ENCODE data around the gene RSF1.
A peak's percentile ranks its signal among the peaks of the same experiment; 100 is the strongest.

Gene RSF1

DNA sequence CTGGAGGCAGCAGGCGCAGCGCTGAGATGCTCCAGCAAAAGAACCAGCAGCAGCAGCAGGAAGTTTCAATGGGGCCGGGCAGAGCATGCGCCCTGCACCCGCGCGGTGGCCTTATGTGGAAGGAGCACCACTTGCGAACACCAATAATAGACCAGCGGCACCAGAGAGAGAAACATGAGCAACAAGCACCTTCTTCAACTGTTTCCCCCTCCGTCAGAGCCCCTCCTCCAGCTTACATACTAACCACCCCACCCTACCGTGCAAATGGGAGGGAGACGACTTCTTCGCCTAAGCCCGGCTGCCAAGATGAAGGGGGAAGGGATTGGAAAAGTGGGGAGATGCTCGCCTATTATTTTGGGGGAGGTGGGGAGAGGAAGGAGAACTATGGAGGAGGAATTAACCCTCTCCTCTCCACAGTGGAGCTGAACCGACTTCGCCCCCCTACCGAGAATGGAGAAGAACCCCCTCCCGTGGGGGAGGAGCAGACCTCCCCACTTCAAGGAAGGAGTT, 1.1 kb downstream of the RSF1 start (continued):
- TF ChIP-seq, protein P1, sequence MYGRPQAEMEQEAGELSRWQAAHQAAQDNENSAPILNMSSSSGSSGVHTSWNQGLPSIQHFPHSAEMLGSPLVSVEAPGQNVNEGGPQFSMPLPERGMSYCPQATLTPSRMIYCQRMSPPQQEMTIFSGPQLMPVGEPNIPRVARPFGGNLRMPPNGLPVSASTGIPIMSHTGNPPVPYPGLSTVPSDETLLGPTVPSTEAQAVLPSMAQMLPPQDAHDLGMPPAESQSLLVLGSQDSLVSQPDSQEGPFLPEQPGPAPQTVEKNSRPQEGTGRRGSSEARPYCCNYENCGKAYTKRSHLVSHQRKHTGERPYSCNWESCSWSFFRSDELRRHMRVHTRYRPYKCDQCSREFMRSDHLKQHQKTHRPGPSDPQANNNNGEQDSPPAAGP (tag by site-specific recombination; IDR thresholded peaks at IDR 0.05), result peak; percentile 49
- TF ChIP-seq SP7 (tag by site-specific recombination; IDR thresholded peaks at IDR 0.05) (peak; percentile 36), REPIN1 (tag by site-specific recombination; IDR thresholded peaks at IDR 0.05; ENCODE audit: low read depth) (no peak), GLIS1 (tag by site-specific recombination; IDR thresholded peaks at IDR 0.05) (no peak; the same call in 1 of the 2 replicates), ZNF114 (tag by site-specific recombination; IDR thresholded peaks at IDR 0.05) (no peak), YY1 (tag by site-specific recombination; IDR thresholded peaks at IDR 0.05) (no peak), ZNF169 (tag by site-specific recombination; IDR thresholded peaks at IDR 0.05) (no peak), ZNF561 (tag by site-specific recombination; IDR thresholded peaks at IDR 0.05; ENCODE audit: borderline replicate concordance) (0 out of 2 replicates have a peak, but pooled peaks have one; percentile 26), WT1 (tag by site-specific recombination; IDR thresholded peaks at IDR 0.05) (peak; percentile 63; the same call in 1 of the 2 replicates), ZNF416 (tag by site-specific recombination; IDR thresholded peaks at IDR 0.05) (no peak), ZNF776 (tag by site-specific recombination; IDR thresholded peaks at IDR 0.05; ENCODE audit: borderline replicate concordance) (no peak), HOXC10 (CRISPR knock-in tag; IDR thresholded peaks at IDR 0.05) (no peak), SCRT2 (tag by site-specific recombination; IDR thresholded peaks at IDR 0.05) (peak; percentile 96), ZNF221 (tag by site-specific recombination; IDR thresholded peaks at IDR 0.05; ENCODE audit: borderline replicate concordance) (no peak), ZXDB (tag by site-specific recombination; IDR thresholded peaks at IDR 0.05) (peak; percentile 42; the same call in 1 of the 2 replicates), ZNF274 (IDR thresholded peaks at IDR 0.05; ENCODE audit: low read length) (no peak), ZNF274 (tag by site-specific recombination; IDR thresholded peaks at IDR 0.05; ENCODE audit: borderline replicate concordance) (no peak), ZNF366 (tag by site-specific recombination; conservative IDR thresholded peaks at IDR 0.05) (peak; percentile 86), ZNF335 (tag by site-specific recombination; conservative IDR thresholded peaks at IDR 0.05) (no peak; the same call in none of the 2 replicates), ZNF670 (tag by site-specific recombination; IDR thresholded peaks at IDR 0.05; ENCODE audit: low read depth) (no peak), ZNF768 (tag by site-specific recombination; IDR thresholded peaks at IDR 0.05) (no peak), KLF10 (tag by site-specific recombination; IDR thresholded peaks at IDR 0.05) (no peak), ZNF324 (tag by site-specific recombination; IDR thresholded peaks at IDR 0.05) (0 out of 2 replicates have a peak, but pooled peaks have one; percentile 35), ZNF747 (tag by site-specific recombination; IDR thresholded peaks at IDR 0.05) (no peak), ZNF560 (tag by site-specific recombination; IDR thresholded peaks at IDR 0.05; ENCODE audit: borderline replicate concordance) (no peak), ZNF302 (tag by site-specific recombination; IDR thresholded peaks at IDR 0.05; ENCODE audit: low read depth) (no peak; the same call in 1 of the 2 replicates), ZFP3 (tag by site-specific recombination; IDR thresholded peaks at IDR 0.05; ENCODE audit: low read depth) (no peak)
- TF ChIP-seq, protein P2, sequence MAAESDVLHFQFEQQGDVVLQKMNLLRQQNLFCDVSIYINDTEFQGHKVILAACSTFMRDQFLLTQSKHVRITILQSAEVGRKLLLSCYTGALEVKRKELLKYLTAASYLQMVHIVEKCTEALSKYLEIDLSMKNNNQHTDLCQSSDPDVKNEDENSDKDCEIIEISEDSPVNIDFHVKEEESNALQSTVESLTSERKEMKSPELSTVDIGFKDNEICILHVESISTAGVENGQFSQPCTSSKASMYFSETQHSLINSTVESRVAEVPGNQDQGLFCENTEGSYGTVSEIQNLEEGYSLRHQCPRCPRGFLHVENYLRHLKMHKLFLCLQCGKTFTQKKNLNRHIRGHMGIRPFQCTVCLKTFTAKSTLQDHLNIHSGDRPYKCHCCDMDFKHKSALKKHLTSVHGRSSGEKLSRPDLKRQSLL (tag by site-specific recombination; IDR thresholded peaks at IDR 0.05), result no peak
- TF ChIP-seq, protein P3, sequence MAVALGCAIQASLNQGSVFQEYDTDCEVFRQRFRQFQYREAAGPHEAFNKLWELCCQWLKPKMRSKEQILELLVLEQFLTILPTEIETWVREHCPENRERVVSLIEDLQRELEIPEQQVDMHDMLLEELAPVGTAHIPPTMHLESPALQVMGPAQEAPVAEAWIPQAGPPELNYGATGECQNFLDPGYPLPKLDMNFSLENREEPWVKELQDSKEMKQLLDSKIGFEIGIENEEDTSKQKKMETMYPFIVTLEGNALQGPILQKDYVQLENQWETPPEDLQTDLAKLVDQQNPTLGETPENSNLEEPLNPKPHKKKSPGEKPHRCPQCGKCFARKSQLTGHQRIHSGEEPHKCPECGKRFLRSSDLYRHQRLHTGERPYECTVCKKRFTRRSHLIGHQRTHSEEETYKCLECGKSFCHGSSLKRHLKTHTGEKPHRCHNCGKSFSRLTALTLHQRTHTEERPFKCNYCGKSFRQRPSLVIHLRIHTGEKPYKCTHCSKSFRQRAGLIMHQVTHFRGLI (tag by site-specific recombination; IDR thresholded peaks at IDR 0.05), result no peak
- TF ChIP-seq, protein P4, sequence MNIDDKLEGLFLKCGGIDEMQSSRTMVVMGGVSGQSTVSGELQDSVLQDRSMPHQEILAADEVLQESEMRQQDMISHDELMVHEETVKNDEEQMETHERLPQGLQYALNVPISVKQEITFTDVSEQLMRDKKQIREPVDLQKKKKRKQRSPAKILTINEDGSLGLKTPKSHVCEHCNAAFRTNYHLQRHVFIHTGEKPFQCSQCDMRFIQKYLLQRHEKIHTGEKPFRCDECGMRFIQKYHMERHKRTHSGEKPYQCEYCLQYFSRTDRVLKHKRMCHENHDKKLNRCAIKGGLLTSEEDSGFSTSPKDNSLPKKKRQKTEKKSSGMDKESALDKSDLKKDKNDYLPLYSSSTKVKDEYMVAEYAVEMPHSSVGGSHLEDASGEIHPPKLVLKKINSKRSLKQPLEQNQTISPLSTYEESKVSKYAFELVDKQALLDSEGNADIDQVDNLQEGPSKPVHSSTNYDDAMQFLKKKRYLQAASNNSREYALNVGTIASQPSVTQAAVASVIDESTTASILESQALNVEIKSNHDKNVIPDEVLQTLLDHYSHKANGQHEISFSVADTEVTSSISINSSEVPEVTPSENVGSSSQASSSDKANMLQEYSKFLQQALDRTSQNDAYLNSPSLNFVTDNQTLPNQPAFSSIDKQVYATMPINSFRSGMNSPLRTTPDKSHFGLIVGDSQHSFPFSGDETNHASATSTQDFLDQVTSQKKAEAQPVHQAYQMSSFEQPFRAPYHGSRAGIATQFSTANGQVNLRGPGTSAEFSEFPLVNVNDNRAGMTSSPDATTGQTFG (tag by site-specific recombination; IDR thresholded peaks at IDR 0.05; ENCODE audit: borderline replicate concordance), result no peak
- TF ChIP-seq, protein P5, sequence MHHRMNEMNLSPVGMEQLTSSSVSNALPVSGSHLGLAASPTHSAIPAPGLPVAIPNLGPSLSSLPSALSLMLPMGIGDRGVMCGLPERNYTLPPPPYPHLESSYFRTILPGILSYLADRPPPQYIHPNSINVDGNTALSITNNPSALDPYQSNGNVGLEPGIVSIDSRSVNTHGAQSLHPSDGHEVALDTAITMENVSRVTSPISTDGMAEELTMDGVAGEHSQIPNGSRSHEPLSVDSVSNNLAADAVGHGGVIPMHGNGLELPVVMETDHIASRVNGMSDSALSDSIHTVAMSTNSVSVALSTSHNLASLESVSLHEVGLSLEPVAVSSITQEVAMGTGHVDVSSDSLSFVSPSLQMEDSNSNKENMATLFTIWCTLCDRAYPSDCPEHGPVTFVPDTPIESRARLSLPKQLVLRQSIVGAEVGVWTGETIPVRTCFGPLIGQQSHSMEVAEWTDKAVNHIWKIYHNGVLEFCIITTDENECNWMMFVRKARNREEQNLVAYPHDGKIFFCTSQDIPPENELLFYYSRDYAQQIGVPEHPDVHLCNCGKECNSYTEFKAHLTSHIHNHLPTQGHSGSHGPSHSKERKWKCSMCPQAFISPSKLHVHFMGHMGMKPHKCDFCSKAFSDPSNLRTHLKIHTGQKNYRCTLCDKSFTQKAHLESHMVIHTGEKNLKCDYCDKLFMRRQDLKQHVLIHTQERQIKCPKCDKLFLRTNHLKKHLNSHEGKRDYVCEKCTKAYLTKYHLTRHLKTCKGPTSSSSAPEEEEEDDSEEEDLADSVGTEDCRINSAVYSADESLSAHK (tag by site-specific recombination; IDR thresholded peaks at IDR 0.05), result no peak
- TF ChIP-seq, protein P6, sequence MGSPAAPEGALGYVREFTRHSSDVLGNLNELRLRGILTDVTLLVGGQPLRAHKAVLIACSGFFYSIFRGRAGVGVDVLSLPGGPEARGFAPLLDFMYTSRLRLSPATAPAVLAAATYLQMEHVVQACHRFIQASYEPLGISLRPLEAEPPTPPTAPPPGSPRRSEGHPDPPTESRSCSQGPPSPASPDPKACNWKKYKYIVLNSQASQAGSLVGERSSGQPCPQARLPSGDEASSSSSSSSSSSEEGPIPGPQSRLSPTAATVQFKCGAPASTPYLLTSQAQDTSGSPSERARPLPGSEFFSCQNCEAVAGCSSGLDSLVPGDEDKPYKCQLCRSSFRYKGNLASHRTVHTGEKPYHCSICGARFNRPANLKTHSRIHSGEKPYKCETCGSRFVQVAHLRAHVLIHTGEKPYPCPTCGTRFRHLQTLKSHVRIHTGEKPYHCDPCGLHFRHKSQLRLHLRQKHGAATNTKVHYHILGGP (tag by site-specific recombination; IDR thresholded peaks at IDR 0.05), result no peak

Measured in HEK293 (cell line).